Mucosa of descending colon (tissue), 3 donors: ENCODE measurements around the gene NOD2. TPM values are rescaled to one million over a fixed set of nuclear protein-coding genes. Genes with fewer than 3 reads are reported as not detected.
A peak's percentile ranks its signal among the peaks of the same experiment; 100 is the strongest.

ENCODE experiments used
- ATAC-seq: fragments of 200-7000 bp; cut with Tn5 transposase; one replicate; pipeline ENCODE4 v1.9.1; 2020; ENCODE audit warnings: mild to moderate bottlenecking, moderate library complexity
- DNase-seq, 3 donors: peaks; one replicate each; pipeline ENCODE4 v3.0.0-alpha.2; 2020
- H3K36me3 ChIP-seq: fragments of 200-600 bp; one replicate; pipeline ENCODE4 v1.8.0; 2021; ENCODE audit warnings: low read depth, mild to moderate bottlenecking
- H3K4me1 ChIP-seq: fragments of 200-600 bp; one replicate; pipeline ENCODE4 v1.8.0; 2021; ENCODE audit warnings: low read depth, mild to moderate bottlenecking
- H3K4me3 ChIP-seq: fragments of 200-600 bp; one replicate; pipeline ENCODE4 v1.8.0; 2021; ENCODE audit warnings: mild to moderate bottlenecking
- H3K9me3 ChIP-seq: fragments of 200-600 bp; one replicate; pipeline ENCODE4 v1.8.0; 2021; ENCODE audit warnings: mild to moderate bottlenecking
- CTCF ChIP-seq: fragments of 200-600 bp; IDR thresholded peaks from one replicate; pipeline ENCODE4 v1.8.0; 2022; ENCODE audit warnings: antibody characterized with exemption, mild to moderate bottlenecking
- intact Hi-C, 2 donors: fragments of 100-400 bp; cut with DNase I in 1 of 2; cut with micrococcal nuclease in 1 of 2; formaldehyde crosslinking; loops; one replicate each; pipeline versions ENCODE4 v1.11.0 to v1.11.1; 2022; cut with DNase I, micrococcal nuclease
- total RNA-seq, 3 donors: library from RNA; stranded (reverse); fragmentation: NEBNext Ultra II Directional in 2 of 3; extraction: Animal tissue kit (Norgen Biotek cat#: 25700) in 2 of 3; gene quantifications; one replicate each; pipeline versions ENCODE4 v1.2.1 to v1.2.4, GENCODE V29; 2021 to 2023
- donor health status: DM: no; HTN: no; CAD: no; lungs with moderate emphysema.
- donor health status: DM: no; HTN: no; CAD: no.
- donor health status: DM: no; HTN: yes; CAD: no.

NOD2 gene
- total RNA-seq, 3 donors from 2014 or later = 0.87 to 2.4 (median 2.0) TPM

GRCh38 chr16:50690177-50690576 is 3.2 kb upstream of the NOD2 start:
- no peak for ATAC-seq
- peaks cover 4% of the 10 kb centered on the region for H3K4me1 ChIP-seq

GRCh38 chr16:50692644-50692998 is 785 bp upstream of the NOD2 start:
- intact Hi-C loops = no loop called here
- no peaks in the 10 kb centered on the region for H3K36me3 ChIP-seq
- peaks cover 20% of the 10 kb centered on the region for H3K4me1 ChIP-seq
- ATAC-seq = no peak
- DNase-seq = no peak
- H3K9me3 ChIP-seq = no peaks in the 10 kb centered on the region
- H3K4me3 ChIP-seq = no peak overlapping the region
- TF ChIP-seq CTCF = no peak

More at GRCh38 chr16:50690177-50690576, 3.2 kb upstream of the NOD2 start:
- no peak for TF ChIP-seq CTCF
- H3K4me3 ChIP-seq = no peak overlapping the region
- H3K9me3 ChIP-seq = no peaks in the 10 kb centered on the region
- no peak for DNase-seq
- H3K36me3 ChIP-seq = no peaks in the 10 kb centered on the region
- intact Hi-C loops = no loop called here

- H3K4me3 ChIP-seq = no peak overlapping the region
- TF ChIP-seq CTCF = no peak
- peaks cover 20% of the 10 kb centered on the region for H3K4me1 ChIP-seq
- intact Hi-C loops = no loop called here
- H3K36me3 ChIP-seq = no peaks in the 10 kb centered on the region
- ATAC-seq (no peak), DNase-seq (no peak)
- H3K9me3 ChIP-seq = no peaks in the 10 kb centered on the region
These were observed 800 bp downstream of the NOD2 start for GRCh38 chr16:50694206-50694605.

- no peaks in the 10 kb centered on the region for H3K36me3 ChIP-seq
- H3K9me3 ChIP-seq = no peaks in the 10 kb centered on the region
- intact Hi-C loops = no loop called here
- H3K4me1 ChIP-seq = peaks cover 20% of the 10 kb centered on the region
- peak in 1 of 3 donors; percentile 21 for DNase-seq
- TF ChIP-seq CTCF = no peak
- no peak overlapping the region for H3K4me3 ChIP-seq
- ATAC-seq = no peak
These were observed 1.9 kb downstream of the NOD2 start for GRCh38 chr16:50695017-50696000.

GRCh38 chr16:50696126-50696525 is 2.7 kb downstream of the NOD2 start:
- H3K4me3 ChIP-seq = no peak overlapping the region
- peaks cover 20% of the 10 kb centered on the region for H3K4me1 ChIP-seq
- ATAC-seq = no peak
- intact Hi-C loops = no loop called here
- no peaks in the 10 kb centered on the region for H3K36me3 ChIP-seq
- TF ChIP-seq CTCF = no peak
- no peak for DNase-seq
- H3K9me3 ChIP-seq = no peaks in the 10 kb centered on the region
